ENCODE measurements around the gene MATN3.
A peak's percentile ranks its signal among the peaks of the same experiment; 100 is the strongest.

DNA sequence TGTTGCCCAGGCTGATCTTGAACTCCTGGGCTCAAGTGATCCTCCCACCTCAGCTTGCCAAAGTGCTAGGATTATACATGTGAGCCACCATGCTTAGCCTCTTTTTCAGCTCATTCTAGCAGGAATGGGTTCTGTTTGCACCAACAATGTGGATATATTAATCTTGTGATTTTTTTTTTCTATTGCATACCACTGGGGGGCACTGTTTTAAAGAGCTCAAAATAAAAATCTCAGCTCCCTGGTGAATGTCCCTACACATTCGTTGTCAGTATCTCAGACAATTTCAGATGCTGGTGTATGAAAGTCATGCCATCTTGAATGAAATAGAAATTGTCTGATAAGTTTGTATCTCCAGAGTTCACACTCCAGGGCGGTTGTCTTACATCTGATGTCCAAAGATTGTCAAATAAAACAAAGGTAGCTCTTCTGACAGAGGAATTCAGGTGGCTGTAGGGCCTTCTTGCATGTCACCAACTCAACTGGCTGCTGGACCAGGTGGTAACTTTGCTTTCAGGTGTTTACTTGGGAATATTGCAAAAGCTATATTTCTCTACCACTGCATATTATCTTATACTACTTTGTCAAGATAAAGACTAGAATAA is 3.1 kb upstream of the MATN3 start:
- TF ChIP-seq, protein P1, sequence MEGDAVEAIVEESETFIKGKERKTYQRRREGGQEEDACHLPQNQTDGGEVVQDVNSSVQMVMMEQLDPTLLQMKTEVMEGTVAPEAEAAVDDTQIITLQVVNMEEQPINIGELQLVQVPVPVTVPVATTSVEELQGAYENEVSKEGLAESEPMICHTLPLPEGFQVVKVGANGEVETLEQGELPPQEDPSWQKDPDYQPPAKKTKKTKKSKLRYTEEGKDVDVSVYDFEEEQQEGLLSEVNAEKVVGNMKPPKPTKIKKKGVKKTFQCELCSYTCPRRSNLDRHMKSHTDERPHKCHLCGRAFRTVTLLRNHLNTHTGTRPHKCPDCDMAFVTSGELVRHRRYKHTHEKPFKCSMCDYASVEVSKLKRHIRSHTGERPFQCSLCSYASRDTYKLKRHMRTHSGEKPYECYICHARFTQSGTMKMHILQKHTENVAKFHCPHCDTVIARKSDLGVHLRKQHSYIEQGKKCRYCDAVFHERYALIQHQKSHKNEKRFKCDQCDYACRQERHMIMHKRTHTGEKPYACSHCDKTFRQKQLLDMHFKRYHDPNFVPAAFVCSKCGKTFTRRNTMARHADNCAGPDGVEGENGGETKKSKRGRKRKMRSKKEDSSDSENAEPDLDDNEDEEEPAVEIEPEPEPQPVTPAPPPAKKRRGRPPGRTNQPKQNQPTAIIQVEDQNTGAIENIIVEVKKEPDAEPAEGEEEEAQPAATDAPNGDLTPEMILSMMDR (conservative IDR thresholded peaks at IDR 0.05; ENCODE audit: low read depth, low read length) = peak; percentile 74
- TF ChIP-seq EZH2phosphoT487 (IDR thresholded peaks at IDR 0.05; ENCODE audit: borderline replicate concordance, low read length) (no peak), EZH2 (IDR thresholded peaks at IDR 0.05; ENCODE audit: low read length, unreplicated experiment) (no peak)

Data from PC-3 (cell line).